Measurements from ENCODE around the gene NMNAT2. TPM values are rescaled to one million over a fixed set of nuclear protein-coding genes. Genes with fewer than 3 reads are reported as not detected.

The NMNAT2 gene
- total RNA-seq, 2 donors from 2014 or later = 1.0 to 1.3 TPM

- 43 to 45% methylated on average over 3 of the region's 3 CpGs for WGBS, 2 donors
- intact Hi-C loops (cut with DNase I) = no loop called here
- H3K4me1 ChIP-seq = no peaks in the 10 kb centered on the region
- ATAC-seq = no peak
- H3K36me3 ChIP-seq (replicated peaks in 1 of 2; ENCODE audit: insufficient read depth in 1 of 2, low read depth in 2 of 2) = no peaks in the 10 kb centered on the region
- H3K4me3 ChIP-seq = no peak overlapping the region
- H3K27me3 ChIP-seq = no peaks in the 10 kb centered on the region
- TF ChIP-seq, protein P1, sequence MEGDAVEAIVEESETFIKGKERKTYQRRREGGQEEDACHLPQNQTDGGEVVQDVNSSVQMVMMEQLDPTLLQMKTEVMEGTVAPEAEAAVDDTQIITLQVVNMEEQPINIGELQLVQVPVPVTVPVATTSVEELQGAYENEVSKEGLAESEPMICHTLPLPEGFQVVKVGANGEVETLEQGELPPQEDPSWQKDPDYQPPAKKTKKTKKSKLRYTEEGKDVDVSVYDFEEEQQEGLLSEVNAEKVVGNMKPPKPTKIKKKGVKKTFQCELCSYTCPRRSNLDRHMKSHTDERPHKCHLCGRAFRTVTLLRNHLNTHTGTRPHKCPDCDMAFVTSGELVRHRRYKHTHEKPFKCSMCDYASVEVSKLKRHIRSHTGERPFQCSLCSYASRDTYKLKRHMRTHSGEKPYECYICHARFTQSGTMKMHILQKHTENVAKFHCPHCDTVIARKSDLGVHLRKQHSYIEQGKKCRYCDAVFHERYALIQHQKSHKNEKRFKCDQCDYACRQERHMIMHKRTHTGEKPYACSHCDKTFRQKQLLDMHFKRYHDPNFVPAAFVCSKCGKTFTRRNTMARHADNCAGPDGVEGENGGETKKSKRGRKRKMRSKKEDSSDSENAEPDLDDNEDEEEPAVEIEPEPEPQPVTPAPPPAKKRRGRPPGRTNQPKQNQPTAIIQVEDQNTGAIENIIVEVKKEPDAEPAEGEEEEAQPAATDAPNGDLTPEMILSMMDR (IDR thresholded peaks at IDR 0.05) = no peak
- no peak for TF ChIP-seq POLR2A (IDR thresholded peaks at IDR 0.05)
- no peaks in the 10 kb centered on the region for H3K9me3 ChIP-seq
- DNase-seq = no peak
- no peak overlapping the region for H3K27ac ChIP-seq
Measured at GRCh38 chr1:183390561-183390960, 27.6 kb downstream of the NMNAT2 start.

DNA sequence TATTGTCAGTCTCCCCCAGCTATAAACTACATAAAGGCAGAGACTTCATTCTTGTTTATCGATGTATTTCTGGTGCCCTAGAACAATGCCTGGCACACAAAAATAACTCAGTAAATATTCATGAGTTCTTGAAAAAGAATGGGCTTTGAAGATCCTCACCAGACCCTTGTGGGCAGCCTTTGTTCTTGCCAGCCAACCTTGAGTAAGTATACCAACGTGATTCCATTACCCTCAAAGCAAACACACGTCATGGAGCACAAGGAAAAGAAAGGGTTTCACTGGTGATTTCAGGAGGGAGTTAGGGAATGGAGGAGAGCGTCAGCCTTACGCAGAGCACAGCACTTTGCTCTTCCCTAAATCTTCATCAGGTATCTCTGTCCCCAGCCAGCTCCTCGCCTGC, 29.4 kb downstream of the NMNAT2 start:
- intact Hi-C loops (cut with DNase I) = no loop called here
- ATAC-seq = no peak
- H3K4me3 ChIP-seq = no peak overlapping the region
- TF ChIP-seq, protein P1 (IDR thresholded peaks at IDR 0.05) = no peak
- no peak for TF ChIP-seq POLR2A (IDR thresholded peaks at IDR 0.05)
- no peaks in the 10 kb centered on the region for H3K27me3 ChIP-seq
- no peaks in the 10 kb centered on the region for H3K36me3 ChIP-seq (replicated peaks in 1 of 2; ENCODE audit: insufficient read depth in 1 of 2, low read depth in 2 of 2)
- DNase-seq = no peak
- H3K27ac ChIP-seq = no peak overlapping the region
- WGBS, 2 donors = 50 to 61% methylated on average over 6 of the region's 6 CpGs
- no peaks in the 10 kb centered on the region for H3K9me3 ChIP-seq
- no peaks in the 10 kb centered on the region for H3K4me1 ChIP-seq

- Histone ChIP-seq H3K4me3 (no peak overlapping the region), H3K4me1 (no peaks in the 10 kb centered on the region), H3K36me3 (replicated peaks in 1 of 2; ENCODE audit: insufficient read depth in 1 of 2, low read depth in 2 of 2) (no peaks in the 10 kb centered on the region), H3K27me3 (no peaks in the 10 kb centered on the region), H3K9me3 (no peaks in the 10 kb centered on the region), H3K27ac (no peak overlapping the region)
- no peak for ATAC-seq
- no peak for DNase-seq
- intact Hi-C loops (cut with DNase I) = no loop called here
- WGBS, 2 donors = 72 to 75% methylated on average over 6 of the region's 6 CpGs
- TF ChIP-seq, protein P1 (IDR thresholded peaks at IDR 0.05) = no peak
- no peak for TF ChIP-seq POLR2A (IDR thresholded peaks at IDR 0.05)
Measured at GRCh38 chr1:183385340-183386144, 32.6 kb downstream of the NMNAT2 start.

- intact Hi-C loops (cut with DNase I) = no loop called here
- H3K27me3 ChIP-seq = no peaks in the 10 kb centered on the region
- no peaks in the 10 kb centered on the region for H3K4me1 ChIP-seq
- no peak for DNase-seq
- no peak overlapping the region for H3K27ac ChIP-seq
- no peak for ATAC-seq
- 80 to 85% methylated on average over 2 of the region's 2 CpGs for WGBS, 2 donors
- TF ChIP-seq POLR2A (IDR thresholded peaks at IDR 0.05) = no peak
- TF ChIP-seq, protein P1 (IDR thresholded peaks at IDR 0.05) = no peak
- H3K9me3 ChIP-seq = no peaks in the 10 kb centered on the region
- H3K36me3 ChIP-seq (replicated peaks in 1 of 2; ENCODE audit: insufficient read depth in 1 of 2, low read depth in 2 of 2) = no peaks in the 10 kb centered on the region
- H3K4me3 ChIP-seq = no peak overlapping the region
Measured at GRCh38 chr1:183379951-183380350, 38.2 kb downstream of the NMNAT2 start.

DNA sequence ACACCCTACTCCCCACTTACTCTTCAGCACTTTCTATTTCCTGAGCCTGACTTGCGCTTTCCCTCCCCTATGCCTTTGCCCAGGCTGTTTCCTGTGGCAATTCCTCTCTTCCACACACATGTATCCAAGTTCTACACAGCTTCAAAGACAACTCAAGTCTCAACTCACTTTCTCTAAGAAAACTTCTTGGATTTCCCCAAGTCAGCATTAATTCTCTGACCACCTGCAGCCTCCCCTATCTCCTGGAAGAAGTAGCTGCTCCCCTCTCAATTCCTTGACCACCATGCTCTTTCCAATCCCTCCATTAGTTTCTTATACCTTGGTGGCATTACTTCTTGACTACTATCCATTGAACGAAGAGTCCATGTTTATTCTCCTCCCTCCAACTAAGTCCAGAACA, 42.8 kb downstream of the NMNAT2 start:
- H3K27me3 ChIP-seq = no peaks in the 10 kb centered on the region
- H3K4me1 ChIP-seq = no peaks in the 10 kb centered on the region
- H3K9me3 ChIP-seq = no peaks in the 10 kb centered on the region
- no peak overlapping the region for H3K4me3 ChIP-seq
- H3K27ac ChIP-seq = no peak overlapping the region
- no peak for TF ChIP-seq POLR2A (IDR thresholded peaks at IDR 0.05)
- TF ChIP-seq, protein P1 (IDR thresholded peaks at IDR 0.05) = no peak
- intact Hi-C loops (cut with DNase I) = no loop called here
- no peak for ATAC-seq
- no peaks in the 10 kb centered on the region for H3K36me3 ChIP-seq (replicated peaks in 1 of 2; ENCODE audit: insufficient read depth in 1 of 2, low read depth in 2 of 2)
- no peak for DNase-seq
- 83 to 87% methylated on average over 2 of the region's 2 CpGs for WGBS, 2 donors

Data from body of pancreas (tissue), 4 donors.